ENCODE data around the gene SNX30.
A peak's percentile ranks its signal among the peaks of the same experiment; 100 is the strongest.

Gene SNX30

DNA sequence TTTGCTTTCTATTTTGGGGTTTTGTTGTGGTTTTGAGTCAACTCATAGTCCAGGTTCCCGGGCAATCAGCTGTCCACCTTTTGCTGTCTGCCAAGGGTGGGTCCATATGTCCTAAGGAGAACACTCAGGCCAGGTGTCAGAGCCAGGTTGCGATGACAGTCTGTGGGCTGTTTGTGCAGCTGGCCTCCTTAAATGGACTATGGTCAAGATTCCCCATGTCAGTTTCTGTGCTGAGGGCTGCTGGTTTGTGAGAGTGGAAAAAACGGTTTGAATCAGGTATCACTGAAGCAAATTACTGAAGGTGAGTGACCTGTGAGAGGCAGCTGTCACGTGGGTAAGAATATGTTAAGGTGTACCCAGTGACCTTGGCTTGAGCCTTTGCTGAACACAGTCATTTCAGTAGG, 33.0 kb downstream of the SNX30 start:
- no peak for DNase-seq (ENCODE audit: low read depth in 2 of 2)

DNA sequence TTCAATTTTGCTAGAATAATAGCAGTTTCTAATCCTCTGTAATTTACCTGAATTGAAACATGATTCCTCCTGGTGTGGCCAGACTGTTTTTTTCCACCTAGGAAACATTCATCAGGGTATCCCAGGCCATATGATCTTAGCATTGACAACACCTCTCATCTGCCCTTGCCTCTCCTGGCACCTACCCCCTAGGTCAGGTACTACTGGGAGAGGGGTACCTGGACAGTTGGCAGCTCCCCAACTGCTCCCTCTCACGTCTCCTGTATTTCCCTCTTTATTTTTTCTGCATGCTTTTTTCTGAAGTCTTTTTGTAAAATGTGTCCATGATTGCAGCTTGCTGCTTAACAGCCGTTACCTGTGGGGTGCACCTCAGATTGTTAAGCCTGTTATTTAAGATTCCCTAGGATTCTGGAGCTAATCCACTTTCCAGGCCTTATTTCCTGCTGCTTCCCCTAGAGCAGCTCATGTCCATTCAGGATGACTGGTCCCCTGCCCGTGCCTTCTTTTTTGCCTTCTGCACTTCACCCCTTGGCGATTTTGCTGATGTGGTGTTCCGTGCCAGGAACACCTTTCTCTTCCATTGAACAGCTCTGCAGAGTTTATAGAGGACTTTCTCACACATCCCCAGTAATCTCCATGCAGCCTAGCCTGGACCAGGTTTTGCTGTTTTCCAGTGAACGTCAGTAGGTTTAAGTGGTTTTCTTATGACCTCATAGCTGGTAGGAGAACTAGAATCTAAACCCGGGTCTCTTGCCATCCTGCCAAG, 33.6 kb downstream of the SNX30 start:
- no peak for DNase-seq (ENCODE audit: low read depth in 2 of 2)

DNA sequence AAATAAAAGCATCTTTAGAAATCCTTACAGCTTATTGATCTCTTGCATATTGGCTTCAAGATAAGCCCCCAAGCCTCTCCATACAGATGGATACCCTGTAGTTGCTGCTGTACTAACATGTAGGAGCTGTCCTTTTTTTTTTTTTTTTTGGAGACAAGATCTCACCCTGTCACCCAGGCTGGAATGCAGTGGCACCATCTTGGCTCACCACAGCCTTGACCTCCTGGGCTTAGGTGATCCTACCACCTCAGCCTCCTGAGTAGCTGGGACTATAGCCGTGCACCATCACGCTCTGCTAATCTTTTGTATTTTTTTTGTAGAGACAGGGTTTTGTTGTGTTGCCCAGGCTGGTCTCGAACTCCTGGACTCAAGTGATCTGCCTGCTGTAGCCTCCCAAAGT, 35.4 kb downstream of the SNX30 start:
- DNase-seq (ENCODE audit: low read depth in 2 of 2), result no peak

DNA sequence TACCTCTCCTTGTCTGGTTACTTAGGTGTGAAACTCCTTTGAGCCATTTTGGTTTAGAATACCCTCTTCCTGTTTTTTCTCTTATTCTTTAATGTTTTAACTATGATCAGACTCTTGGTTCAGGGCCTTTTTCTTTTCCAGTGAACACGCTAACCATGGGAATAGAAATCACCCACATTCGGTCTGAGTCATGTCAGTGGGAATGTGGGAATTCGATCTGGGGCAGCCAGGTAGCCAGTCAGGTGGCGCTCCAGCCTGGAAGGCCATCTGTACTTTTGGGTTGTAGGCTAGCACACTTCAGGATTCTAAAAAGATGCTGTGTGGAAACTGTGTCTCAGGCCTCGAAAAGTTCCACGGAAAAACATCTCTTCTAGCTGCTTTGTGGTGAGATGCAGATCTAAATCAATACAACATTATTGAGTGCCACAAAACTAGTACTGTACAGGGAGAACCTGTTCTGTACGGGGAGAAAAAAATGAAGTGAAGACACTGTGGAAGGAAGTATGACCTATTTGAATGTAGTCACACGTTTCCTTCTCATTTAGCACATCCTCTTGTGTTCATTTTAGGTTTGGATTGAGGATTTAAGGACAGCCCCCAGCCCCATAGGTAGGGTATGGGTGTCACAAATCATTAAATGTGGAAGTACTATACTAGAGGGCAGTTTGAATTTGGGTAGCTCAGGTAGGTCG, 36.4 kb downstream of the SNX30 start:
- DNase-seq (ENCODE audit: low read depth in 2 of 2), result no peak

DNA sequence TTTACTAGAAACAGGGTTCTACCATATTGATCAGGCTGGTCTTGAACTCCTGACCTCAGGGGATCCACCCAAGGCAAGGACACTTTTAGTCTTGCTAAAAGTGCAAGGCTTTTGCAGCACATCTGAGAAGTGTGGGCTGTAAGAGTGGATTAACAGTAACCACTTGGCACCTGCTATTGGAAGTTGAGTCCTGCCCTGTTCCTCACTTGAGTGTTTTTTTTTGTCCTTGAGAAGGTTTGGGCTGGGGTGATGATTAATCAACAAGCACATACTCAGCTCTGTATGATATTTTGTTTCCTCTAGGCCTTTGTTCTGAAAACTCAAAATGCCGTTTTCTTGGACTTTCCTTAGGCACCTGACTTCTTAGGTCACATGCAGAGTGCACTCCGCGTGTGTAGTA, 37.4 kb downstream of the SNX30 start:
- DNase-seq (ENCODE audit: low read depth in 2 of 2), result no peak

DNA sequence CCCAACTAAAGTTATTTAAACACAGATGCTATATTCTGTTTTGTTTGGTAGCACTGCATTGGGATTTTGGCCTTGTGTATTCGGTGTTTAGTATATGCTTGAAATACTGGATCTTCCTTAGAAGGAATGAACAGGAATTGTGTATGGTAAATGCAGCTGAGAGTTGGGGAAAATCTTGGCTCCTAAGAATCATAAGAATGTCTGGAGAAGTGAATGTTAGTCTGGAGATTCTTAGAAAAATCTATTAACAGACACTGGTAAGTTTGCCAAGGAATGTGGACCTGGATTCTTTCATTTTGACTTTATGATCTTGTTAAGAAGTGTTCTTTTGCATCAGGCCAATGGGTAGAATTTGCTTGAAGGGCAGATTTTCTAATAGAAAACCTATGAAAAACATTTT, 38.9 kb downstream of the SNX30 start:
- DNase-seq (ENCODE audit: low read depth in 2 of 2), result no peak

DNA sequence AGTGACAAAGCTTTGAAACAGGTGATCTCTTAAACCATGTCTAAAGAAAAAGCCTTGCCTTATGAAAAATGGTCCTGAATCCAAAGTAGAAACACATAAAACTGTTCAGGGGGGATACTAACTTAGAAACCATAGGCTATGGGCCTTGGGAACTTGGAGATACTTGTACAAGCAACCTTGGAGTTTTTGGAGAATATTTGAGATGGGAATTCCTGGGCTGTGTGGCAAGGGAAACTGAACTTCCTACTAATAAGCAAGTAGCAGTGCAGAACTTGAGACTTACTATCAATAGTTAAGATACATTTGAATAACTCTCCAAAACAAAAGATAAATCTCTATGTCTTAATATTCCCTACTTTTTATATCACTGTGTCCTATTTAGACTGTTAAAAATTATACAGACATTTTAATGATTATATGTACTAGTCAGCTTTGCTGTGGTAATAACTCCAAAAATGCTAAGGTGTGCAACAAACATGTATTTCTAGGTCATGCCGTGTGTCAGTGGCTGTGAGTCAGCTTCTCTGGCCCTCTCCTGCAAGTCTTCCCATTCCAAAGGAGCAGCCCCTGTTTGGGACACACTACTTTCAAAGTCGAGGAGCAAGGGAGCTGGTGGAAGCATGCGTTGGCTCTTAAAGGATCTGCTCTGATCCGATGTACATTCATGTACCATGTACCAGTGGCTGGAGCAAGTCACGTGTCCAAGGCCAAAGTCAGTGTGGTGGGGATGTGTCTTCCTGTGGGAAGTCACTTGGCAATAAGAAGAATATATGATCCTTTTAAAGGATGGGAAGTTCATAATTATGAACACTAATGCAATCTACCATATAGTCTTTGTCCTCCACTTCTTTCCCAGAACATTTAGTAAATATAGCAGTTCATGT, 39.6 kb downstream of the SNX30 start:
- DNase-seq (ENCODE audit: low read depth in 2 of 2), result no peak

DNA sequence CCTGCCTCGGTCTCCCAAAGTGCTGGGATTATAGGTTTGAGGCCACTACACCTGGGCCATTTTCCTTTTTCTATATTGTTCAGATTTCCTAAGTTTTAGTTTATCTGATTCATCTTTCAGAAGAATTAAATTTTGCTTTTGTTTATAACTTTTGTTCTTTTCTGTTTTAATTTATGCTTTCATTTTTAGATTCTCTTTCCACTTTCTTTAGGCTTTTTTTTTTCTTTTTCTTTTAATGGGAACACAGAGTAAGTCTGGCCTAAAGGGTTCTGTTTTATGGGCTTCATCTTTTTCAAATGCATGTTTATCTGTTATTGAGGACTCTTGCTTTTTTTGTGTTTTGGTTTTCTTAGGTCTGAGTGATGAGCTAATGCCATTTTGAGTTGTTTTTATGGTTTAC, 42.1 kb downstream of the SNX30 start:
- DNase-seq (ENCODE audit: low read depth in 2 of 2), result no peak

DNA sequence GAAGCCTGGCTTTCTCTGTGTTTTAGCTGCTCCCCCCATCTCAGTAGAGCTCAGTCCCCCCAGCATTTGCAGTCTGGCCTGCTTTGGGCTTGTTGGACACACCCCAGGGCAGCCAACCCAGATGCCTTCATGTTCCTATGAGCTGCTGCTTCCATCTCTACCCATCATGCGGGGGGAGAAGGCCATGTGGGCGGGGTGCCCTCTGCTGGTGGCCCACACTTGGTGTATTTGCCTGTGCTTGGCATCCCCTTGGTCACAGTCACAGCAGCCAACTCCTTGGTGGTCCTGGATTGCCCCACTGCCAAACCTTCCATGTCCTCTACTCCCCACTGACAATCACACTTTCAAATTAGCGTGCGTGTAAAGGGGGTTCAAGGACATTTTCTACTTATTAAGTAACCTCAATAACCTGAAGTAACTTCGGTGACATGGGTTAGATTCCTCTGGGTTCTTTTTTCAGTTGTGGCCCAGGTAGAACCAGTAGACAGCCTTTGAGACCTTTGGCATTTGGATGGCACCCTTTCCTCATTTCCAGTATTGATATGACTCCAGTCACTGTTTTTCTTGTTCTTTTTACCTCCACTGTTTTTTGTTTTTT, 42.8 kb downstream of the SNX30 start:
- peak; percentile 56 to 70 for DNase-seq (ENCODE audit: low read depth in 2 of 2)

DNA sequence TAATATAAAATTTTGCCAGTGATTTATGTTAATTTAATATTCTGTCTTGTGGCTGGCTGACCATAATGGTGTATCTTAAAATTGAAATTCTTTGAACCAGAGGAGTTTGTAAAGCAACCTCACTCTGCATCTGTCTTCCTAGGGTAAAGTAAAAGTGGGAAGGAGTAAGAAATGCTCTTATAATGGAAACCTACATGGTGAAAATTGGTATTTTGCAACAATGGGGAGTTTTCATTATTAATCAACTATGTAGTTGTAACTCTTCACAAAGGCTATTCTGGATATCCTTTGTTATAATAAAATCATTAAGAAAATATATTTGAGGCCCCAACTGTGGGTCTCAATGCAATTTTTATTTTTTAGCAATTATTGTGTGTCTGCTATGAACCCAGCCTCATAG, 44.2 kb downstream of the SNX30 start:
- no peak for DNase-seq (ENCODE audit: low read depth in 2 of 2)

DNA sequence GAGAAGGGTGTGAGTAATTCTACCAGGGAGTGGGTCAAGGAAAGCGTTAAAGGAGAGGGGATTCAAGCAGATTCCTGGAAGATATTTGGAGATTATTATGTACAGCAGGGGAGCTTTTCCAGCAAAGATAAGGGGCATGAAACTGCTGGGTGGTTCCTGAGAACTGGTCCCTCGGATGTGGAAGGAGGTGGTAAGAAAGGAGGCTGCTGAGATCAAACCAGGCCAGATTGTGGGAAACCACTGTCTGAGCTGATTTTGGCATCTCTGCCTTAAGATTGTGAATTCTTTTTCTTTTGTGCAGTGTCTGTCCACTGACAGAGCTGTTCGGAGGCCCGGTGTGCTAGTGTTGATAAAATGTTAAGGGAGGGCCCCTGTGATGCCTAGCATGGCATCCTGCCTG, 45.4 kb downstream of the SNX30 start:
- DNase-seq (ENCODE audit: low read depth in 2 of 2), result no peak

DNA sequence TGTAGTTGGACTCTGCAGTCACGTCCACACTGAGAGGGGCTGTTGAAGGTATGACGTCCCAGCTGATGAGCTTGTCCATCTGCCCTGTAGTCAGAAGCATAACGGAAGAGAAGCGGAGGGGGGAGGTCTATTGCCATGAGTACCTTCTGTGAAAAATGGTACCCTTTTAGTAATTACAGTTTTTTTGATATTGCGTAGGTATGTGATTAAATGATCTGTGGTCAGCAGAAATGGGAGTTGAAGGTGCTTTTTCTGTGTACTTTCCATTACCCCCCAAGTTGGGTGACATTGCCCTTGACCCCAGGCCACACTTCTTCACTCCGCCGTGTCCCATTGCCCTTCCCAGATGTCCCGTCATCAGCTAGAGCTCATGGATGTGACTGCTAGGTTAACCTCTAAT, 45.9 kb downstream of the SNX30 start:
- DNase-seq (ENCODE audit: low read depth in 2 of 2), result no peak

DNA sequence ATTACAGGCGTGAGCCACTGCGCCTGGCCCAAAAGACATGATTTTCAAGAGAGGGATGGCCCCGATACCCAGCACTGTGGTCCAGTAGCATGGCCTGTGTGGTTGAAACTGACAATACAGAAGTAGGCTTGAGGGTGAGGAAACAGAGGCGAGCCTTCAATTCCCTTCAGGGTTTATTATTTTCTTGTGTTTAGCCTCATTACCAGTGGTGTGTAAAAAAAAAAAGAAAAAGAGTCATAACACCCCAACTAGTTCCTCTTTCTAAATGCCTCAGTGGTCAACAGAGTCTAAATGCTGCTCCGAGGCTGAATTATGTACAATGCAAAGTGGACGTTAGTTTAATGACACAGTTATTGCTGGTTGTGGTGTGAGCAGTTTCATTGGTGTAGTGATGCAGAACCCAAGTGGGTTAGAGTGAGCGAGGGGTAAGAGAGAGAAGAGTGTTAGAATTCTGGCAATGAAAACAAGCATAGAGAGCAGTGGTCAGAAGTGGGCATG, 58.8 kb downstream of the SNX30 start:
- no peak for DNase-seq (ENCODE audit: low read depth in 2 of 2)

DNA sequence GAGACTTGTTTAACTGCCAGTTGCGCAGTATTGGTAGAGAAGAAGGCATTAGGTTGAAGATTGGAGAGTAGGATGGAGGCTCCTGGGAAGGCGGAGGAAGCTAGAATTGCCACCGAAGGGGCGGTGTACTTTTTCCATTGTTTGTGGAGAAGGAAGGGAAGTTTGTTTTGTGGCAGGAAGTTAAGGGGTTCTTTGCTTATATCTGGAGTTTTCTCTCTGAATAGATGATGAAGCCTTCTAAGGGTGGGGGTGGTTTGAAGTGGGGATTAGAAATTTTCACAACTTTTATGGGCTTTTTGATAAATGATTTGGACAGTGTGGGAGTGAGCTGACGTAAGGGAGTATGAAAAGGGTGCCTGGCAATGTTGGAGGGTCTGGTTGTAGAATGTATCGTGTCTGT, 59.3 kb downstream of the SNX30 start:
- DNase-seq (ENCODE audit: low read depth in 2 of 2), result no peak

DNA sequence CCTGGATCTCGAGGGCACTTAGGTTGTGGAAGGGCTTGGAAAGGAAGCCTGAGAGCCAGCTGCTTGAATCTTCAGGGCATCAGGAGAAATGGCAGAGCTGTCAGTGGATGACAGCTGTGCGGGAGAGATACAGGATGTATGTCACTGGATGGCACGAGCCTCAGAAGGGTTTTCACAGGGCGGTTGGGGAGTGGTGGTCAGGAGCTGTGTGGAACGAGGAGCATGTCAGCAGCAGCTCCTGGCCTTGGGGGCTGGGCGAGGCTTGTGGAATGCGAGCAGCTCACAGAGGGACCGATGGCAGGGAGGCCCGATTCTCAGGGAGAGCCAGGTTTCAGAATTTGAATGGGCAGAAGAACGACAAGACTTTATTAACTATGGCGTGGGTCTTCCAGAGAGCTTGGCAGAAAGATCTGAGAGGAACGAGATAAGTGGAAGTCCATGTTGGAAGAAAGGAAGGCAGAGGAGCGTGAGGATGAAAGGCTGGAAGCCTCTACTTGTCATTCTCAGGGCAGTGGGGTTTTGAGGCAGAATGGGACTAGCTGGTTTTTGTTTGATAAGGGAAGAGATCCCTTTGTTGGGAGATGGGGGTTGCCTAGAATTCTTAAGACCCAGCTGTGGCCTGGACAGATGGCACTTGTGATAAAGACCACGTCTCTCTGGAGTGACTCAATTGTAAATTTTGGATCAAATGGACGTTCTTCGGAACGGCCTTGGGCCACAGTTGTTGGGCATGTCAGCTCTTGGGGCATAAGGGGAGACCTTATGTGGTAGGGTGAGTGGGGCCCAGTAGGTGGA, 60.3 kb downstream of the SNX30 start:
- DNase-seq (ENCODE audit: low read depth in 2 of 2), result no peak

DNA sequence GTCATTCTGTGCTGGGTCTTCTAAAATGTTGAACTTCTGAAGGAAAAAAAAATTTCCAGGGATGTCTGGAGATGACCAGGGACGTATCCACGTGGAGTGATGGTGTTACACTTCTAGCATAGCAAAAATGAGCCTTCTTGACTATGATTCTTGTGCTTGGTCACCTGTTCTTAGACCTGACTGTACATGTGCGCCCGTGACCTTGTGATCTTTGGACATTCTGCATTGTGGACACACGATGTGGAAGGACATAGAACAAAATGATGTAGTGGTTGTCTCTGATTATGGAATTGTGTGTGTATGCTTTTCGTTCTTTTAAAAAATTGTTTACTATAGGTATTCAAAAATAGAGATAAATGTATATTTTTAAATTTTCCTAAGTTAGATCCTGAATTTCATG, 61.0 kb downstream of the SNX30 start:
- no peak for DNase-seq (ENCODE audit: low read depth in 2 of 2)

DNA sequence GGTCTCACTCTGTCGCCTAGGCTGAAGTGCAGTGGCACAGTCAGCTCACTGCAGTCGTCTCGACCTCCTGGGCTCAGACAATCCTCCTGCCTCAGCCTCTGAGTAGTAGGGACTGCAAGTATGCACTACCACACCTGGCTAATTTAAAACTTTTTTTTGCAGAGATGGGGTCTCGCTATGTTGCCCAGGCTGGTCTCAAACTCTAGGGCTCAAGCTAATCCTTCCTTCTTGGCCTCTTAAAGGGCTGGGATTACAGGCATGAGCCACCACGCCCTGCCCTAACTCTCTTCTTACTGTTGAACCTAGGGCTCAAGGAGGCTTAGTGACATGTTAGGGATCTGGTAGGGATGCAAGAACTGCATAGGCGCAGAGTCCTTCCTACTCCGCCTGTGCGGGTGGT, 65.3 kb downstream of the SNX30 start:
- DNase-seq (ENCODE audit: low read depth in 2 of 2), result no peak

DNA sequence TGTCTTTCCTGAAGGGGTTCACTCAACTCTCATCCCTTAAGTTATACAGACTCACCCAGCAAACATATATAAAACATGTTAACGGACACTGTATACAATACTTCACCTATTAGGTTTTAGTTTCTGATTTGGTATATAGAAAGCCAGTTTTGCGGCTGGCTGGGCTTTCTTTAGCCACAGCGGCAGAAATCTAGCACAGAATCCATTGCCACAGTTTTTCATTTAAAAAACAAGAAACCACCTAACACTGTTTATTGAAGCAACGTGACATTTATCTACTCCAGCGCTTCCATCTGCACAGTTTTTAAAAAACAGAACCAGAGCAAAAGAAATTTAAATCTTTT, 67.3 kb downstream of the SNX30 start:
- DNase-seq (ENCODE audit: low read depth in 2 of 2), result no peak

DNA sequence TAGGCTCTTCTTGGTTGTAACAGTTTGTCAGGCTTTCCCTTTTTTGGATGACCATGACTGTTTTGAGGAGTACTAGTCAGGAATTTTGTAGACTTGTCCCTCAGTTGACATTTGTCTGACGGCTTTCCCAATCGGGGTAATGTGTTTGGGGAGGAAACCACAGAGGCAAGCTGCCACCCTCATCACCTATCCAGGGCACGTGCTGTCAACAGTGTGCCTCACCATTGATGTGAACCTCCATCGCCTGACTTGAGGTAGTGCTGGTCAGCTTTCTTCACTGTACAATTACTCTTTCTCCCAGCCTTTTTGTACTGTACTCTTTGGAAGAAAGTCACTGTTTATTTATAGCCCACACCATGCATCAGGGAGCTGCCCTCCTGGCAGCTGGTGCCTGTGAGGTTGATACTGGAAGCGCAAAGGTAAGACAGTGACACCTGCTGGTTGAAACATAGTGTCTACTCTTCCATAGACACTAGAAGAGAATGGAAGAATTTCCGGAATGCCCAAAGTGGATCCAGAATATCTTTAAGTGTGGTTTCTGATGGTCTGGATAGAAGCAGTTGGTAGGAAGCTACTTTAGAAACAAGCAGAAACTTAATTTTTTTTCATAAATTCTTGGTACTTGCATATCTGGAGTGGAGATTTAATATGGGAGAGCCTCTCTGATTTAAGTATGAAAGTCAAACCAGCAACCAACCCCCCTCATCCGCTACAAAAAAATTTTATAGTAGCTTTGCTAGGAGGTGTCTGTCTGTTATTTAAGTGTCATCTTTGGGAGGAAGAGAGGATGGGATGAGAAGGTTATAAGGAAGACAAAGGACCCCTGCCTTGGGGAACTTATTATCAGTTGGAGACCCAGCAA, 69.3 kb downstream of the SNX30 start:
- DNase-seq (ENCODE audit: low read depth in 2 of 2), result no peak

DNA sequence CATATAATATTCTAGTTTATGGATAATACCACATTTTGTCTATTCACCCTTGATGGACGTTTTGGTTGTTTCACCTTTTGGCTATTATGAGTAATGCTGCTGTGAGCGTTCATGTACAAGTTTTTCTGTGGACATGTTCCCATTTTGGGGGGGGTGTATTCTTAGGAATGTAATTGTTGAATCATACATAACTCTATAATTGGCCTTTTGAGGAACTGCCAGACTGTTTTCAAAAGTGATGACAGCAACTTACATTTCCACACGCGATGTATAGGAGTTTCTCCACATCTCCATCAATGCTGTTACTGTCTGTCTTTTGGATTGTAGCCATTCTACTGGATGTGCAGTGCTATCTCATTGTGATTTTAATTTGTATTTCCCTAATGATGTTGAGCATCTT, 70.3 kb downstream of the SNX30 start:
- no peak for DNase-seq (ENCODE audit: low read depth in 2 of 2)
